GM12878 (cell line): ENCODE data around the gene SELENOS. TPM values are rescaled to one million over a fixed set of nuclear protein-coding genes. Genes with fewer than 3 reads are reported as not detected.

Experiments used
- ATAC-seq: fragments of 200-7000 bp; cut with Tn5 transposase; 3 replicates; pipeline ENCODE4 v1.9.1; 2020; ENCODE audit warnings: mild to moderate bottlenecking, moderate library complexity
- BruUV-seq: library from RNA; stranded (reverse); fragments of 400-500 nt; replicated peaks from 2 replicates; lab custom pipeline; 2021; lab: Mats Ljungman, UMichigan
- CTCF ChIA-PET: fragments of 300-600 bp; sonication (Branson Sonifier 250); formaldehyde crosslinking; extraction: SDS; loops from one replicate; lab custom pipeline; 2021; ENCODE audit warnings: inconsistent platforms; lab: Yijun Ruan, JAX
- POLR2A ChIA-PET: fragments of 350-600 bp; formaldehyde crosslinking; extraction: SDS; loops from one replicate; lab custom pipeline; 2021; ENCODE audit warnings: inconsistent platforms; lab: Charles Lee
- RAD21 ChIA-PET: fragments of 300-600 bp; sonication (Branson Sonifier 250); formaldehyde crosslinking; loops from one replicate; lab custom pipeline; 2023; ENCODE audit warnings: antibody characterized with exemption; ENCODE audit not compliant: unreplicated experiment; lab: Charles Lee
- SMC1A ChIA-PET: fragments of 300-600 bp; sonication (Branson Sonifier 250); formaldehyde crosslinking; loops from one replicate; lab custom pipeline; 2023; ENCODE audit not compliant: unreplicated experiment, uncharacterized antibody; lab: Charles Lee
- DNase-seq: peaks from one replicate; pipeline ENCODE4 v3.0.0-alpha.2; 2011; ENCODE audit warnings: low read depth, low spot score
- FAIRE-seq: peaks from 3 replicates; lab custom pipeline; 2011; peaks lifted over from hg19 to GRCh38; lab: Jason Lieb, UNC
- H2AFZ ChIP-seq: 2 replicates; pipeline ENCODE4 v1.6.0; 2011; ENCODE audit warnings: low read depth, low read length, control low read depth; ENCODE audit not compliant: control insufficient read depth
- H3K27ac ChIP-seq: 2 replicates; pipeline ENCODE4 v1.5.1; 2011; ENCODE audit warnings: control low read depth; ENCODE audit not compliant: control insufficient read depth, insufficient read depth
- H3K27me3 ChIP-seq, 2 experiments: replicated peaks in 1 of 2; 2 replicates each; pipeline versions ENCODE4 v1.6.0 to v1.6.1; 2011; ENCODE audit warnings: low read length in 1 of 2; ENCODE audit not compliant: control insufficient read depth in 2 of 2, insufficient read depth in 2 of 2
- H3K36me3 ChIP-seq, 2 experiments: 2 replicates each; pipeline ENCODE4 v1.5.1; 2011; ENCODE audit warnings: low read length in 1 of 2; ENCODE audit not compliant: control insufficient read depth in 2 of 2, insufficient read depth in 2 of 2
- H3K4me1 ChIP-seq: 2 replicates; pipeline ENCODE4 v1.6.1; 2011; ENCODE audit warnings: mild to moderate bottlenecking, low read length, moderate library complexity, mixed read lengths; ENCODE audit not compliant: control insufficient read depth, insufficient read depth
- H3K4me2 ChIP-seq: 2 replicates; pipeline ENCODE4 v1.6.0; 2011; ENCODE audit warnings: control low read depth; ENCODE audit not compliant: control insufficient read depth, insufficient read depth
- H3K4me3 ChIP-seq: fragments of 200-600 bp; sonication (generic); 2 replicates; pipeline ENCODE4 v1.5.1; 2016
- H3K79me2 ChIP-seq: 2 replicates; pipeline ENCODE4 v1.6.0; 2011; ENCODE audit warnings: low read length; ENCODE audit not compliant: control insufficient read depth, insufficient read depth
- H3K9ac ChIP-seq: 2 replicates; pipeline ENCODE4 v1.8.0; 2011; ENCODE audit warnings: low read length, control low read depth, mixed read lengths; ENCODE audit not compliant: control insufficient read depth, insufficient read depth
- H3K9me3 ChIP-seq: replicated peaks from 3 replicates; pipeline ENCODE4 v1.5.1; 2011; ENCODE audit warnings: mild to moderate bottlenecking, low read length; ENCODE audit not compliant: control insufficient read depth, insufficient read depth
- H4K20me1 ChIP-seq: 2 replicates; pipeline ENCODE4 v1.6.0; 2011; ENCODE audit not compliant: control insufficient read depth, insufficient read depth
- CHD2 ChIP-seq: IDR thresholded peaks from 2 replicates; pipeline ENCODE4 v1.6.1; 2011; ENCODE audit warnings: low read depth, low read length, improper control_type of control experiment, borderline replicate concordance
- CREB1 ChIP-seq: IDR thresholded peaks from 2 replicates; pipeline ENCODE4 v1.6.1; 2012; ENCODE audit warnings: low read depth, mild to moderate bottlenecking, inconsistent platforms
- HSF1 ChIP-seq: fragments of 150-350 bp; IDR thresholded peaks from 2 replicates; pipeline ENCODE4 v1.6.1; 2014; ENCODE audit warnings: mild to moderate bottlenecking, low read depth, low read length
- PML ChIP-seq: IDR thresholded peaks from 2 replicates; pipeline ENCODE4 v1.6.1; 2012; ENCODE audit warnings: low read length, inconsistent platforms
- PRDM15 ChIP-seq: fragments of 450-650 bp; formaldehyde crosslinking; IDR thresholded peaks from 2 replicates; pipeline ENCODE4 v1.4.0; 2020; ENCODE audit warnings: mild to moderate bottlenecking, moderate library complexity
- TCF12 ChIP-seq: IDR thresholded peaks from 2 replicates; pipeline ENCODE4 v1.6.1; 2011; ENCODE audit warnings: low read depth, mild to moderate bottlenecking, low read length
- ZNF274 ChIP-seq: IDR thresholded peaks from one replicate; pipeline ENCODE4 v1.8.0; 2011; ENCODE audit not compliant: insufficient read length, insufficient read depth
- WGBS: methylation state at CpG from one replicate; pipeline ENCODE4 v1.1.6; 2016; ENCODE audit warnings: low lambda C conversion rate; ENCODE audit not compliant: insufficient replicate concordance, insufficient coverage; ENCODE audit errors: missing lambda C conversion rate; 5-methylcytosine and 5-hydroxymethylcytosine counted together
- in situ Hi-C: fragments of 300-500 bp; cut with MboI; formaldehyde crosslinking; loops from 9 replicates; pipeline ENCODE4 v1.14.3; 2018; ENCODE audit warnings: mixed read lengths
- intact Hi-C: fragments of 100-400 bp; cut with micrococcal nuclease; formaldehyde crosslinking; loops from one replicate; pipeline ENCODE4 v1.14.2; 2022; ENCODE audit not compliant: unreplicated experiment
- polyA plus RNA-seq, 11 experiments: library from polyadenylated mRNA; depleted of rRNA in 4 of 11; unstranded in 6 of 11; stranded (reverse) in 5 of 11; fragments of >200 nt; fragmentation: Nextera tagmentation in 4 of 11; fragmentation: Illumina TruSeq in 1 of 11; extraction: Ambion mirVana in 4 of 11; extraction: Trizol in 1 of 11; gene quantifications; 1 replicate in 1 of 11; 2 replicates in 10 of 11; pipeline versions ENCODE4 v1.2.1 to v1.2.3, GENCODE V29; 2011 to 2016; ENCODE audit warnings: inconsistent platforms in 2 of 11, missing spikeins in 2 of 11, low read depth in 1 of 11
- total RNA-seq, 4 experiments: library from RNA; depleted of rRNA in 3 of 4; stranded (reverse); fragments of >200 nt in 3 of 4; fragmentation: Illumina TruSeq in 1 of 4; extraction: Trizol in 1 of 4; gene quantifications; 2 replicates each; pipeline versions ENCODE4 v1.2.1 to v1.2.3, GENCODE V29; 2013 to 2021
- TF ChIP-seq, protein P1 (sequence below): fragments of 450-650 bp; IDR thresholded peaks from 2 replicates; pipeline ENCODE4 v1.6.1; 2017; ENCODE audit warnings: antibody characterized with exemption, mild to moderate bottlenecking, moderate library complexity

The SELENOS gene
- total and polyA plus RNA-seq, 10 of the 15 experiments (the other 5 are each of a cell fraction or from before 2014, with no cell fraction given), result 25.8 to 90.1 (median 37.3) TPM

DNA sequence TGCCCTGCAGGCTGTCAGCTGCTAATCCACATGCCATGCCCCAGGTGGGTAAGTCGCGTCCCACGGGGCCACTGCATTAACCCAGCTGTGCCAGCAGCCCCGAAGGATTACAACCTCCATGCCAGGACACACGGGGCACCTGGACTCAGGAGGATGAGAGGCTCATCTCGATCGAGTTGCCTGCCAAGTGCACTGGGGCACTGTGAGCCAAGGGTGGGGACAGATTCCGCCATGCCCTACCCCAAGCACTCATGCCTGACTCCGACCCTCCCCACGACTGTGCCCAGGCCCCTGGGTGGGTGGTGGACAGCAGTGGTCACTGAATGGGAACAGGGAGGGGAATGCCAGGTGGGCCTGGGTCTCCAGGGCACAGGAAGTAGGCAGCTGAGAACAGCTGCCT lies 38.5 kb upstream of the SELENOS start:
- no peak overlapping the region for H3K27ac ChIP-seq
- BruUV-seq, result no TSS peak
- in situ Hi-C loops (no loop called here), intact Hi-C loops (no loop called here)
- SMC1A ChIA-PET, result interaction anchor here (0.9 kb wide), 1 partner anchor 306 kb away, joined by 3 read pairs; no protein-coding TSS in a partner anchor
- ATAC-seq (no peak), FAIRE-seq (no peak), DNase-seq (no peak)
- CTCF ChIA-PET, result no interaction called here
- no peaks in the 10 kb centered on the region for H3K36me3 ChIP-seq
- WGBS, result 38% methylated on average over 10 of the region's 10 CpGs
- H3K79me2 ChIP-seq, result no peaks in the 10 kb centered on the region
- RAD21 ChIA-PET, result no interaction called here
- no peak for TF ChIP-seq HSF1
- TF ChIP-seq TCF12, result no peak
- TF ChIP-seq CHD2, result no peak
- TF ChIP-seq CREB1, result no peak
- no peak for TF ChIP-seq PML
- H4K20me1 ChIP-seq, result no peaks in the 10 kb centered on the region
- H2AFZ ChIP-seq, result no peak overlapping the region
- H3K4me3 ChIP-seq, result no peak overlapping the region
- peaks cover 1 to 6% of the 10 kb centered on the region in 2 experiments; a peak in 3 of 4 replicates for H3K27me3 ChIP-seq
- H3K4me2 ChIP-seq, result no peak overlapping the region
- no peaks in the 10 kb centered on the region for H3K9me3 ChIP-seq
- H3K9ac ChIP-seq, result no peak overlapping the region
- no peaks in the 10 kb centered on the region for H3K4me1 ChIP-seq
- POLR2A ChIA-PET, result no interaction called here

DNA sequence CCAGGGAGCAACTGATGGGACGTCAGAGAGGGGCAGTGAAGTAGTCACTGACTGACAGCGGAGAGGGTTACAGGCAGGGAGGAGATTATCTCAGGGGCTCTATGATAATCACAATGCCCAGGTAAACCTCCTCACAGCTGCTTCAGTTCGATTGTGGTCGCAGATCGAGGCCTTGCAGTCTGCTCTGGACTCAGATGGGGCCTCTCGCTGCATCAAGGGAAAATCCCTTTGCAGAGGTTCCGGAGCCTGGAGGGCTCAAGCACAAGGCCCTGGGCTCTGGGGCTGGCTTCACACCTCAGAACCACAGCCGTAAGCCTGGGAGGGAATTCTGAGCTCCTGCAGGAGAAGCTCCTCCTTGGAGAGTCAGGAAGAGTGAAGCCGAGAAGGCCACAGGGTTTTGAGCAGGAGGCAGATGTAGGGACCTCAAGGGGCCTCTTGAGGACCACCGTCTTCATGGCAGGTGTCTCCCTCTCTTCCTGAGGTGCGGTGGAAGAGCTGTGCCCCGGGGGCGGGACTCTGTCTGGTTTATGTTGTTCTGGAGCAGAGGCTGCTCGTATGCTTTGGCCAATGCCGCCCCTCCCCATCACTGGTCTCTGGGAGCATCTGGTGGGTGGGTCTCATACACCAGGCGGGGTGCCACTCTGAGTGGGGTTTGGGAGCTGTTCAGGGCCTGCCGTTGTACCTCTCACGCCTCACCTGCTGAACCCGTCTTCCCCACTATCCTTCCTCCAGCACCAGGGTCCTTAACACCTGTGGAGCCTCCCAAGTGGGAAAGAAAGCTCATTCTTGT lies 37.2 kb upstream of the SELENOS start:
- ChIA-PET CTCF (no interaction called here), POLR2A (no interaction called here), RAD21 (no interaction called here), SMC1A (no interaction called here)
- BruUV-seq, result no TSS peak
- no peak for DNase-seq
- 25% methylated on average over 19 of the region's 19 CpGs for WGBS
- Histone ChIP-seq H3K27me3 (peaks cover 1 to 2% of the 10 kb centered on the region in 2 experiments; a peak in 3 of 4 replicates), H3K27ac (no peak overlapping the region), H3K9me3 (no peaks in the 10 kb centered on the region), H3K9ac (no peak overlapping the region), H3K4me1 (no peaks in the 10 kb centered on the region), H3K4me2 (no peak overlapping the region), H3K36me3 (no peaks in the 10 kb centered on the region), H3K4me3 (no peak overlapping the region), H4K20me1 (no peaks in the 10 kb centered on the region), H2AFZ (no peak overlapping the region), H3K79me2 (no peaks in the 10 kb centered on the region)
- FAIRE-seq, result no peak
- no peak for ATAC-seq
- in situ Hi-C loops (no loop called here), intact Hi-C loops (no loop called here)
- TF ChIP-seq PRDM15 (CRISPR knock-in tag) (no peak), ZNF274 (no peak)
- TF ChIP-seq, protein P1, sequence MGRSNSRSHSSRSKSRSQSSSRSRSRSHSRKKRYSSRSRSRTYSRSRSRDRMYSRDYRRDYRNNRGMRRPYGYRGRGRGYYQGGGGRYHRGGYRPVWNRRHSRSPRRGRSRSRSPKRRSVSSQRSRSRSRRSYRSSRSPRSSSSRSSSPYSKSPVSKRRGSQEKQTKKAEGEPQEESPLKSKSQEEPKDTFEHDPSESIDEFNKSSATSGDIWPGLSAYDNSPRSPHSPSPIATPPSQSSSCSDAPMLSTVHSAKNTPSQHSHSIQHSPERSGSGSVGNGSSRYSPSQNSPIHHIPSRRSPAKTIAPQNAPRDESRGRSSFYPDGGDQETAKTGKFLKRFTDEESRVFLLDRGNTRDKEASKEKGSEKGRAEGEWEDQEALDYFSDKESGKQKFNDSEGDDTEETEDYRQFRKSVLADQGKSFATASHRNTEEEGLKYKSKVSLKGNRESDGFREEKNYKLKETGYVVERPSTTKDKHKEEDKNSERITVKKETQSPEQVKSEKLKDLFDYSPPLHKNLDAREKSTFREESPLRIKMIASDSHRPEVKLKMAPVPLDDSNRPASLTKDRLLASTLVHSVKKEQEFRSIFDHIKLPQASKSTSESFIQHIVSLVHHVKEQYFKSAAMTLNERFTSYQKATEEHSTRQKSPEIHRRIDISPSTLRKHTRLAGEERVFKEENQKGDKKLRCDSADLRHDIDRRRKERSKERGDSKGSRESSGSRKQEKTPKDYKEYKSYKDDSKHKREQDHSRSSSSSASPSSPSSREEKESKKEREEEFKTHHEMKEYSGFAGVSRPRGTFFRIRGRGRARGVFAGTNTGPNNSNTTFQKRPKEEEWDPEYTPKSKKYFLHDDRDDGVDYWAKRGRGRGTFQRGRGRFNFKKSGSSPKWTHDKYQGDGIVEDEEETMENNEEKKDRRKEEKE, result no peak
